H7 (cell line): Measurements from ENCODE around the gene DPY19L3. TPM values are rescaled to one million over a fixed set of nuclear protein-coding genes. Genes with fewer than 3 reads are reported as not detected.
A peak's percentile ranks its signal among the peaks of the same experiment; 100 is the strongest.
"Not testable (repeated sequence)": the region's sequence is repeated elsewhere in the genome, so short reads cannot be mapped to it uniquely, and the experiment has no call there.

Experiments
- DNase-seq: peaks from one replicate; pipeline ENCODE4 v3.0.0; 2012
- H3K27me3 ChIP-seq: 2 replicates; pipeline ENCODE4 v1.6.0; 2011; ENCODE audit warnings: mild to moderate bottlenecking, low read length; ENCODE audit not compliant: control insufficient read depth, insufficient read depth
- H3K36me3 ChIP-seq: replicated peaks from 2 replicates; pipeline ENCODE4 v1.5.1; 2011; ENCODE audit warnings: low read length; ENCODE audit not compliant: control insufficient read depth, insufficient read depth
- H3K4me3 ChIP-seq: 2 replicates; pipeline ENCODE4 v1.5.1; 2011; ENCODE audit warnings: low read depth, mild to moderate bottlenecking, control low read depth, low read length, moderate library complexity; ENCODE audit not compliant: insufficient read depth
- total RNA-seq: library from RNA; depleted of rRNA; stranded (reverse); fragments of >200 nt; shearing (Covaris generic); gene quantifications from 2 replicates; pipeline ENCODE4 v1.2.3, GENCODE V29; 2014

Gene DPY19L3
- total RNA-seq, 1 experiment from 2014 or later = 27.6 TPM

GRCh38 chr19:32406161-32407003 is 812 bp downstream of the DPY19L3 start:
- peak overlapping the region; percentile 92 for H3K4me3 ChIP-seq
- no peaks in the 10 kb centered on the region for H3K27me3 ChIP-seq
- peaks cover 8% of the 10 kb centered on the region for H3K36me3 ChIP-seq
- no peak for DNase-seq

GRCh38 chr19:32407004-32407992 is 1.7 kb downstream of the DPY19L3 start:
- DNase-seq = peak; percentile 32
- H3K36me3 ChIP-seq = peaks cover 11% of the 10 kb centered on the region
- H3K27me3 ChIP-seq = no peaks in the 10 kb centered on the region
- no peak overlapping the region for H3K4me3 ChIP-seq

- H3K27me3 ChIP-seq = no peaks in the 10 kb centered on the region
- H3K36me3 ChIP-seq = peaks cover 12% of the 10 kb centered on the region
- no peak for DNase-seq
- no peak overlapping the region for H3K4me3 ChIP-seq
These were observed 9.7 kb downstream of the DPY19L3 start for GRCh38 chr19:32415246-32415645.

GRCh38 chr19:32415669-32416068 is 10.1 kb downstream of the DPY19L3 start:
- peaks cover 12% of the 10 kb centered on the region for H3K36me3 ChIP-seq
- H3K27me3 ChIP-seq = no peaks in the 10 kb centered on the region
- DNase-seq = no peak
- H3K4me3 ChIP-seq = no peak overlapping the region

GRCh38 chr19:32416749-32417456 is 11.3 kb downstream of the DPY19L3 start:
- DNase-seq = no peak
- no peak overlapping the region for H3K4me3 ChIP-seq
- no peaks in the 10 kb centered on the region for H3K27me3 ChIP-seq
- H3K36me3 ChIP-seq = peaks cover 11% of the 10 kb centered on the region

GRCh38 chr19:32418155-32418554 is 12.6 kb downstream of the DPY19L3 start:
- Histone ChIP-seq H3K27me3 (no peaks in the 10 kb centered on the region), H3K36me3 (peaks cover 11% of the 10 kb centered on the region), H3K4me3 (no peak overlapping the region)
- no peak for DNase-seq

- Histone ChIP-seq H3K27me3 (no peaks in the 10 kb centered on the region), H3K36me3 (peaks cover 3% of the 10 kb centered on the region), H3K4me3 (no peak overlapping the region)
- no peak for DNase-seq
These were observed 16.2 kb downstream of the DPY19L3 start for GRCh38 chr19:32421589-32422361.

GRCh38 chr19:32422435-32422834 is 16.9 kb downstream of the DPY19L3 start:
- Histone ChIP-seq H3K36me3 (peaks cover 3% of the 10 kb centered on the region), H3K27me3 (no peaks in the 10 kb centered on the region), H3K4me3 (no peak overlapping the region)
- no peak for DNase-seq

GRCh38 chr19:32423944-32424343 is 18.4 kb downstream of the DPY19L3 start:
- not testable (repeated sequence) for DNase-seq, H3K4me3 ChIP-seq, H3K27me3 ChIP-seq, H3K36me3 ChIP-seq

GRCh38 chr19:32427536-32427935 is 22.0 kb downstream of the DPY19L3 start:
- Histone ChIP-seq H3K36me3 (no peaks in the 10 kb centered on the region; the same call in none of the 2 replicates), H3K4me3 (no peak overlapping the region), H3K27me3 (no peaks in the 10 kb centered on the region)
- no peak for DNase-seq

- Histone ChIP-seq H3K27me3 (no peaks in the 10 kb centered on the region), H3K4me3 (no peak overlapping the region), H3K36me3 (peaks cover 1% of the 10 kb centered on the region; the same call in 1 of the 2 replicates)
- no peak for DNase-seq
These were observed 31.1 kb downstream of the DPY19L3 start for GRCh38 chr19:32436692-32437091.

GRCh38 chr19:32437096-32437495 is 31.5 kb downstream of the DPY19L3 start:
- no peaks in the 10 kb centered on the region for H3K27me3 ChIP-seq
- no peak for DNase-seq
- peaks cover 1% of the 10 kb centered on the region; the same call in 1 of the 2 replicates for H3K36me3 ChIP-seq
- H3K4me3 ChIP-seq = no peak overlapping the region

- H3K36me3 ChIP-seq = peaks cover 1% of the 10 kb centered on the region
- no peak overlapping the region for H3K4me3 ChIP-seq
- no peak for DNase-seq
- no peaks in the 10 kb centered on the region for H3K27me3 ChIP-seq
These were observed 33.2 kb downstream of the DPY19L3 start for GRCh38 chr19:32438751-32439150.
